NOMO-1 (cell line): ENCODE results near the gene PI4KA.
"Not testable (repeated sequence)": the region's sequence is repeated elsewhere in the genome, so short reads cannot be mapped to it uniquely, and the experiment has no call there.

ENCODE experiments used
- DNase-seq, 2 experiments: peaks; one replicate each; lab custom pipeline; 2025; ENCODE audit not compliant: unreplicated experiment in 2 of 2; lab: John Stamatoyannopoulos, UW

PI4KA gene

GRCh38 chr22:20732431-20732830, 126.2 kb downstream of the PI4KA start:
- not testable (repeated sequence) for DNase-seq

DNA sequence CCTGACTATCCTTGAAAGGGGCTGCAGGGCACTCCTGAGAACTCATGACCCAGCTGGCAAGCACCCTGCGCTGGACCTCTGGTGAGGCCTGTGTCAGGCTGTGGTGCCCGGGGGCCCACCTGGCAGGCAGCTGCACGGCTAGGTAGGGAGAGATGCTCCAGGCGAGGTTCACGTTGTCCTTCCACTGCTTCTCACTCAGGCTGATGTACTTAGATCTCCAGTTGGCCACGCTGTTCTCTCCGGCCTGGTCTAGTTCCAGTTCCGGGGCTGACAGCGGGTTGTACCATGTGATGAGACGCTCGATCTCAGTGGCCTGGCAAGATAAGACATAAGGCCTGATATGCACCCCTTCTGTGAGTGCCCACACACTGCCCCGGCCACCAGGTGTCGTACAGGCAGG, 129.4 kb downstream of the PI4KA start:
- no peak for DNase-seq

DNA sequence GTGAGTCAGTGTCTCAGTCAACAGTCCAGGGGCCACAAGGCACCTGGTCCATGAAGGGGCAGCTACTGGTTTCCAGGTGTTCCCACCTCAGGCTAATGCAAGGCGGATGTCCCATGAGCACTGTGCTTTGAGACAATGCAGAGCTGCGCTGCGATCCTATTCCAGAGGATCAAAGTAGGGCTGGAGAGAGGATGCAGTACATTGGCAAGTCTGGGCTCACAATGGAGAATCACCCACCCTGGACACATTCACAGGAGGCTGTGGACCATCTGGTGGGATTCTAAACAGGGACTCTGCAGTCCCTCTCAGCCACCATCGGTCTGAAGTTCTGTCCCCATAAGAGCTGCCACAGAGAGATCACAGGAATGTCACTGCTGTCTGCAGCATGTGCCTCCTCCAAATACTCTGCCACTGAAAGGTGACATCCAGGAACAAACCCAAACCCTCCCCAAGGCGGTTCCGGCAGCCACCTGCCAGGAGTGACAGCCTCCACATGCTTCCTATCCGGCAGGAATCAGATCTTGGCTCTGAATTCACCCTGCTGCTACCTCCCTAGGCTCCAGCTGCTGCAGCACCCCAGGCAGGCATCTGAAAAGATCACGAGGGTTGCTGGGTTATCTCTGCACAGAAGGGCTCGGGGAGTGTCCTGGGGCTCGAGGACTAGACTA, 130.0 kb downstream of the PI4KA start:
- no peak for DNase-seq

- DNase-seq = no peak
These were observed 131.2 kb downstream of the PI4KA start for GRCh38 chr22:20727118-20728015.

GRCh38 chr22:20725987-20726558, 132.5 kb downstream of the PI4KA start:
- no peak for DNase-seq

GRCh38 chr22:20724676-20725454, 133.7 kb downstream of the PI4KA start:
- DNase-seq = no peak

DNA sequence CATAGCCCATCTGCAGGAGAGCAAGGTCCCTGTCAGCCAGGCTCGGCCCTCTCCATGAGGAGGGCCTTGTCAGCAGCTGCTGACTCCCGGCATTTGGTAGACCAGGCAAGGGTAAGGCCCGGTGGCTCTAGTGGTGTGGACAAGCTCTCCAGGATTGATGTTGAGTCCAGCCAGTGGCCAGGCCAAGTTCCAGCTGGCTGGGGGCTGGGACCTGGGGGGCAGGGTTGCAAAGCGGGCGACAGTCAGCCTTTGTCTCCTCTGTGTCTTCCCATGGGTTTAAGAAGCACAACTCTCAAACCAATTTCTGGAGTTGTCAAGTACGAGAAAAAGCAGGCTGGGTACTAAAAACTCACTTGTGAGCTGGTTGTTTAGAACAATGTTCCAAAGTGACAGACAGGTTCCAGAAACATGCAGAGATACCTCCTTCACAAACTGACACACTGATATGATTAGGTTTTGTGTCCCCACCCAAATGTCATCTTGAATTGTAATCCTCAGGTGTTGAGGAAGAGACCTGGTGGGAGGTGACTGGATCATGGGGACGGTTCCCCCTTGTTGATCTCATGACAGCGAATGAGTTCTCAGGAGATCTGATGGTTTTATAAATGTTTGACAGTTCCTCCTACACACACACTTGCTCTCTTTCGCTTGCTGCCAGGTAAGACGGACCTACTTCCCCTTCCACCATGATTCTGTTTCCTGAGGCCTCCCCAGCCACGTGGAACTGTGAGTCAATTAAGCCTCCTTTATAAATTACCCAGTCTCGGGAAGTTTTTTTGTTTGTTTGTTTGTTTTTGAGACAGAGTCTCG, 137.0 kb downstream of the PI4KA start:
- DNase-seq = no peak

- DNase-seq = no peak
These were observed 137.8 kb downstream of the PI4KA start for GRCh38 chr22:20720692-20721408.

DNA sequence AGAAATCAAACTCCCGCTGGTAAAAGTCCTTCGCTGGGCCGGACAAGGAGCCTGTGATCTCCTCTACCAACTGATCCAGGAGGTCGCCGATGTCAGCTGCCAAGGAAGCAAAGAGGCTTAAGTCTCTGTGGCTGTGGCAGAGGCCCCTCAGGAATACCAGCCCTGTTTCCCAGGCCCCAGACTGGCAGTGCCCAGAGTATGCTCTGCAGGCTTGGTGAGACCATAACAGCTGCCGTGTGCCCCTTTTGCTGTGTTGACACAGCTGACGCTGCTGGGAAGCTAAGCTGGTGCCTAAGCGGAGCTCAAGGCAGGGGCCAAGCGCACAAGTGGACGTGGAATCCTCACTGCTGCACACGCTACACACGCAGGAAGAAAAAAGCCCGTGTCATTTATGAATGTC, 139.9 kb downstream of the PI4KA start:
- not testable (repeated sequence) for DNase-seq

DNA sequence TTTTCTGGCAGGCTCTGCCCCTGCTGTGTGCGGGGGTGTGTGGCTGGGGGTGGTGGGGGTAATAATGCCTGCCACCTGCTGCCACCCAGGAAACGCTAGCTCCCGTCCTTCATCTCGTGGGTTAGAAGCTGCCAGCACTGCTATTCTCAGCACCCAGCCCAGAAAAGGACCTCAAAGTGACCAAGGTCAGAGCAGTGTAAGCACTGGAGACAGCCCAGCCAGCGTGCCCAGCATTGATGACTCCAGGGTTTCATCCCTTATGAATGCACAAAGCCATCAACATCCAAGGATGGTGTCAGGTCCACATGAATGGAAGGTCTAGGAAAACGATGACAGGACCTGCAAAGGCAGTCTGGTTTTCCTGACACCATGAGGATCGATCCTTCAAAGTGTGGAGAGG, 140.6 kb downstream of the PI4KA start:
- DNase-seq = not testable (repeated sequence)

GRCh38 chr22:20717213-20717866, 141.3 kb downstream of the PI4KA start:
- DNase-seq = not testable (repeated sequence)

- not testable (repeated sequence) for DNase-seq
These were observed 145.5 kb downstream of the PI4KA start for GRCh38 chr22:20713116-20713515.

- DNase-seq = not testable (repeated sequence)
These were observed 148.6 kb downstream of the PI4KA start for GRCh38 chr22:20709966-20710365.

- DNase-seq = not testable (repeated sequence)
These were observed 151.0 kb downstream of the PI4KA start for GRCh38 chr22:20707549-20708118.

- DNase-seq = not testable (repeated sequence)
These were observed 154.6 kb downstream of the PI4KA start for GRCh38 chr22:20703816-20704609.

- not testable (repeated sequence) for DNase-seq
These were observed 155.2 kb downstream of the PI4KA start for GRCh38 chr22:20703414-20703806.

- peak; percentile 83 to 84 for DNase-seq
These were observed 155.8 kb downstream of the PI4KA start for GRCh38 chr22:20702546-20703413.
